Peyer's patch (tissue), 4 donors: ENCODE measurements around the gene HGF. TPM values are rescaled to one million over a fixed set of nuclear protein-coding genes. Genes with fewer than 3 reads are reported as not detected.

Experiments used
- DNase-seq, 3 donors: peaks; one replicate each; pipeline ENCODE4 v3.0.0-alpha.2; 2017 to 2019
- H3K27ac ChIP-seq, 4 donors: fragments of 200-600 bp; sonication (generic); one replicate each; pipeline ENCODE4 v1.5.1; 2016 to 2019
- H3K27me3 ChIP-seq, 2 donors: fragments of 200-600 bp; sonication (generic); one replicate each; pipeline ENCODE4 v1.5.1; 2019
- H3K36me3 ChIP-seq, 3 donors: fragments of 200-600 bp; sonication (generic); one replicate each; pipeline ENCODE4 v1.5.1; 2016 to 2019
- H3K4me1 ChIP-seq, 4 donors: fragments of 200-600 bp; sonication (generic); one replicate each; pipeline ENCODE4 v1.5.1; 2016 to 2019
- H3K4me3 ChIP-seq, 4 donors: fragments of 200-600 bp; sonication (generic); 1 replicate in 3 of 4; 2 replicates in 1 of 4; pipeline ENCODE4 v1.5.1; 2016 to 2019; ENCODE audit warnings: mild to moderate bottlenecking in 1 of 4
- H3K9me3 ChIP-seq, 4 donors: fragments of 200-600 bp; sonication (generic); one replicate each; pipeline ENCODE4 v1.5.1; 2016 to 2019; ENCODE audit warnings: mild to moderate bottlenecking in 1 of 4
- CTCF ChIP-seq, 6 experiments: fragments of 450-650 bp in 4 of 6; fragments of 200-600 bp in 2 of 6; sonication (generic) in 1 of 6; IDR thresholded peaks; one replicate each; pipeline ENCODE4 v1.5.1; 2017 to 2019; ENCODE audit warnings: antibody characterized with exemption in 6 of 6, mild to moderate bottlenecking in 3 of 6, moderate library complexity in 1 of 6
- POLR2A ChIP-seq, 2 donors: fragments of 450-650 bp; IDR thresholded peaks; one replicate each; pipeline ENCODE4 v1.5.1; 2017; ENCODE audit warnings: antibody characterized with exemption in 2 of 2, mild to moderate bottlenecking in 2 of 2, moderate library complexity in 2 of 2
- total RNA-seq, 4 donors: library from RNA; depleted of rRNA; stranded (reverse); fragments of >200 nt; gene quantifications; one replicate each; pipeline ENCODE4 v1.1.0, GENCODE V29; 2016

The HGF gene
- total RNA-seq, 4 donors from 2014 or later = 0.88 to 5.0 (median 3.8) TPM

GRCh38 chr7:81684514-81685269 lies 85.2 kb downstream of the HGF start:
- TF ChIP-seq POLR2A (IDR thresholded peaks at IDR 0.05) = no peak
- peak; percentile 46 to 87 (median 55) for DNase-seq
- Histone ChIP-seq H3K27ac (peak overlapping the region in 2 of 4 donors; percentile 42 to 50), H3K9me3 (no peaks in the 10 kb centered on the region), H3K36me3 (no peaks in the 10 kb centered on the region), H3K4me1 (no peaks in the 10 kb centered on the region), H3K4me3 (no peak overlapping the region), H3K27me3 (no peaks in the 10 kb centered on the region)

- no peak overlapping the region for H3K4me3 ChIP-seq
- no peaks in the 10 kb centered on the region for H3K4me1 ChIP-seq
- peak overlapping the region in 1 of 4 donors; percentile 9 for H3K27ac ChIP-seq
- no peak for TF ChIP-seq POLR2A (IDR thresholded peaks at IDR 0.05)
- no peak for TF ChIP-seq CTCF (IDR thresholded peaks at IDR 0.05)
- DNase-seq = no peak
- H3K9me3 ChIP-seq = no peaks in the 10 kb centered on the region
- no peaks in the 10 kb centered on the region for H3K36me3 ChIP-seq
- H3K27me3 ChIP-seq = no peaks in the 10 kb centered on the region
Observed at GRCh38 chr7:81684033-81684432, 85.8 kb downstream of the HGF start.

- Histone ChIP-seq H3K4me1 (no peaks in the 10 kb centered on the region), H3K4me3 (no peak overlapping the region), H3K36me3 (no peaks in the 10 kb centered on the region), H3K9me3 (no peaks in the 10 kb centered on the region), H3K27ac (no peak overlapping the region), H3K27me3 (no peaks in the 10 kb centered on the region)
- TF ChIP-seq CTCF (IDR thresholded peaks at IDR 0.05) = no peak
- TF ChIP-seq POLR2A (IDR thresholded peaks at IDR 0.05) = no peak
- DNase-seq = no peak
Observed at GRCh38 chr7:81682873-81683272, 87.0 kb downstream of the HGF start.

GRCh38 chr7:81680120-81680519 lies 89.7 kb downstream of the HGF start:
- TF ChIP-seq CTCF (IDR thresholded peaks at IDR 0.05) = no peak
- TF ChIP-seq POLR2A (IDR thresholded peaks at IDR 0.05) = no peak
- Histone ChIP-seq H3K4me1 (no peaks in the 10 kb centered on the region), H3K27ac (no peak overlapping the region), H3K4me3 (no peak overlapping the region), H3K9me3 (no peaks in the 10 kb centered on the region), H3K36me3 (no peaks in the 10 kb centered on the region), H3K27me3 (no peaks in the 10 kb centered on the region)
- DNase-seq = no peak

GRCh38 chr7:81676813-81677212 lies 93.0 kb downstream of the HGF start:
- no peaks in the 10 kb centered on the region for H3K36me3 ChIP-seq
- H3K4me1 ChIP-seq = no peaks in the 10 kb centered on the region
- DNase-seq = no peak
- H3K9me3 ChIP-seq = no peaks in the 10 kb centered on the region
- no peak overlapping the region for H3K27ac ChIP-seq
- H3K4me3 ChIP-seq = no peak overlapping the region
- TF ChIP-seq POLR2A (IDR thresholded peaks at IDR 0.05) (no peak), CTCF (IDR thresholded peaks at IDR 0.05) (no peak)
- H3K27me3 ChIP-seq = no peaks in the 10 kb centered on the region

GRCh38 chr7:81676105-81676811 lies 93.6 kb downstream of the HGF start:
- Histone ChIP-seq H3K27me3 (no peaks in the 10 kb centered on the region), H3K27ac (no peak overlapping the region), H3K36me3 (no peaks in the 10 kb centered on the region), H3K4me1 (no peaks in the 10 kb centered on the region), H3K4me3 (no peak overlapping the region), H3K9me3 (no peaks in the 10 kb centered on the region)
- no peak for DNase-seq
- TF ChIP-seq POLR2A (IDR thresholded peaks at IDR 0.05) = no peak
- TF ChIP-seq CTCF (IDR thresholded peaks at IDR 0.05) = no peak
